GM12865 (cell line): ENCODE measurements around the gene DZIP1L.

Experiments
- DNase-seq: peaks from one replicate; pipeline ENCODE4 v3.0.0; 2010; ENCODE audit warnings: low read depth
- H3K4me3 ChIP-seq: 2 replicates; pipeline ENCODE4 v1.5.1; 2011; ENCODE audit warnings: mild to moderate bottlenecking, low read depth, low read length, control low read depth
- CTCF ChIP-seq: IDR thresholded peaks from 2 replicates; pipeline ENCODE4 v1.5.1; 2011; ENCODE audit warnings: low read length, control low read depth, low read depth, inconsistent platforms; ENCODE audit not compliant: insufficient read depth; ENCODE audit errors: missing control alignments

DZIP1L gene

GRCh38 chr3:138030734-138031280 lies 84.6 kb downstream of the DZIP1L start:
- no peak for DNase-seq
- H3K4me3 ChIP-seq, result no peak overlapping the region
- no peak for TF ChIP-seq CTCF

- no peak for DNase-seq
- no peak for TF ChIP-seq CTCF
These were observed 87.6 kb downstream of the DZIP1L start for GRCh38 chr3:138027821-138028220.

GRCh38 chr3:138025553-138025952 lies 89.9 kb downstream of the DZIP1L start:
- DNase-seq, result peak; percentile 60
- no peak overlapping the region for H3K4me3 ChIP-seq
- no peak for TF ChIP-seq CTCF

More at GRCh38 chr3:138027821-138028220, 87.6 kb downstream of the DZIP1L start:
- no peak overlapping the region for H3K4me3 ChIP-seq

GRCh38 chr3:138023754-138024153 lies 91.7 kb downstream of the DZIP1L start:
- TF ChIP-seq CTCF, result no peak
- H3K4me3 ChIP-seq, result no peak overlapping the region
- peak; percentile 71 for DNase-seq

GRCh38 chr3:138019281-138020069 lies 95.9 kb downstream of the DZIP1L start:
- DNase-seq, result no peak
- TF ChIP-seq CTCF, result no peak

GRCh38 chr3:138016065-138016464 lies 99.3 kb downstream of the DZIP1L start:
- no peak for TF ChIP-seq CTCF
- no peak overlapping the region for H3K4me3 ChIP-seq
- DNase-seq, result no peak

More at GRCh38 chr3:138019281-138020069, 95.9 kb downstream of the DZIP1L start:
- no peak overlapping the region for H3K4me3 ChIP-seq
